GM21360 (cell line): Measurements from ENCODE around the gene CILP2.

Experiments
- ATAC-seq: cut with Tn5 transposase; IDR thresholded peaks from one replicate; pipeline ENCODE4 v1.9.1; 2021; ENCODE audit warnings: mild to moderate bottlenecking, moderate library complexity; ENCODE audit not compliant: unreplicated experiment

The CILP2 gene

GRCh38 chr19:19504754-19505668 lies 33.1 kb upstream of the CILP2 start:
- no peak for ATAC-seq

- ATAC-seq, result no peak
These were observed 32.3 kb upstream of the CILP2 start for GRCh38 chr19:19505669-19506326.

GRCh38 chr19:19506592-19506991 lies 31.5 kb upstream of the CILP2 start:
- no peak for ATAC-seq

GRCh38 chr19:19507354-19507753 lies 30.7 kb upstream of the CILP2 start:
- ATAC-seq, result no peak

GRCh38 chr19:19508217-19508616 lies 29.8 kb upstream of the CILP2 start:
- ATAC-seq, result no peak

GRCh38 chr19:19510432-19510831 lies 27.6 kb upstream of the CILP2 start:
- ATAC-seq, result no peak

- ATAC-seq, result no peak
These were observed 24.4 kb upstream of the CILP2 start for GRCh38 chr19:19513682-19514081.

GRCh38 chr19:19514215-19514657 lies 23.8 kb upstream of the CILP2 start:
- no peak for ATAC-seq

- ATAC-seq, result no peak
These were observed 23.0 kb upstream of the CILP2 start, which contains the start of gene TSSK6 for GRCh38 chr19:19514881-19515641. TSS of gene TSSK6 (minus strand) at chr19:19515548. CDS start at chr19:19515427, 121 bp downstream.

- peak; percentile 89 for ATAC-seq
These were observed 22.2 kb upstream of the CILP2 start, which contains the start of gene NDUFA13 for GRCh38 chr19:19515642-19516519. TSS of gene NDUFA13 (plus strand) at chr19:19516225. CDS start at chr19:19516239, 14 bp downstream.

- no peak for ATAC-seq
These were observed 20.8 kb upstream of the CILP2 start for GRCh38 chr19:19517235-19517619.

GRCh38 chr19:19520989-19521388 lies 17.1 kb upstream of the CILP2 start:
- no peak for ATAC-seq

- ATAC-seq, result no peak
These were observed 14.9 kb upstream of the CILP2 start for GRCh38 chr19:19523177-19523576.

GRCh38 chr19:19524053-19524452 lies 14.0 kb upstream of the CILP2 start:
- ATAC-seq, result no peak

- ATAC-seq, result no peak
These were observed 12.3 kb upstream of the CILP2 start for GRCh38 chr19:19525611-19526380.

- ATAC-seq, result no peak
These were observed 11.3 kb upstream of the CILP2 start for GRCh38 chr19:19526581-19527370.

GRCh38 chr19:19527371-19527656 lies 10.8 kb upstream of the CILP2 start:
- ATAC-seq, result no peak

- no peak for ATAC-seq
These were observed 10.1 kb upstream of the CILP2 start for GRCh38 chr19:19527674-19528625.
